HepG2 (cell line): Measurements from ENCODE around the gene UTP3. TPM values are rescaled to one million over a fixed set of nuclear protein-coding genes. Genes with fewer than 3 reads are reported as not detected.
A peak's percentile ranks its signal among the peaks of the same experiment; 100 is the strongest.

Experiments
- BCL6 ChIP-seq: IDR thresholded peaks from 2 replicates; pipeline ENCODE4 v1.6.1; 2016; ENCODE audit warnings: missing genetic modification reagents, missing compliant biosample characterization
- CEBPB ChIP-seq: IDR thresholded peaks from 2 replicates; pipeline ENCODE4 v1.6.1; 2011; ENCODE audit warnings: low read depth, low read length, improper control_type of control experiment, borderline replicate concordance
- DNMT1 ChIP-seq: sonication (generic); formaldehyde crosslinking; IDR thresholded peaks from 2 replicates; pipeline ENCODE4 v1.5.1; 2020; ENCODE audit warnings: mild to moderate bottlenecking, missing genetic modification reagents
- KAT8 ChIP-seq: IDR thresholded peaks from 2 replicates; pipeline ENCODE4 v1.6.1; 2016; ENCODE audit warnings: missing genetic modification reagents, missing compliant biosample characterization
- PRMT3 ChIP-seq: sonication (generic); formaldehyde crosslinking; IDR thresholded peaks from 2 replicates; pipeline ENCODE4 v1.8.1; 2022; ENCODE audit warnings: low read depth, mild to moderate bottlenecking, moderate library complexity, missing genetic modification reagents, borderline replicate concordance
- RARA ChIP-seq: IDR thresholded peaks from 2 replicates; pipeline ENCODE4 v1.6.1; 2016; ENCODE audit warnings: missing genetic modification reagents, missing compliant biosample characterization
- RBAK ChIP-seq: sonication (generic); formaldehyde crosslinking; IDR thresholded peaks from 2 replicates; pipeline ENCODE4 v1.5.1; 2020; ENCODE audit warnings: mild to moderate bottlenecking, missing genetic modification reagents
- REXO4 ChIP-seq: sonication (generic); formaldehyde crosslinking; IDR thresholded peaks from 2 replicates; pipeline ENCODE4 v1.8.0; 2022; ENCODE audit warnings: missing genetic modification reagents, mild to moderate bottlenecking, borderline replicate concordance
- SOX6 ChIP-seq, 2 experiments: fragments of 450-650 bp in 1 of 2; sonication (generic) in 1 of 2; formaldehyde crosslinking in 1 of 2; IDR thresholded peaks; 2 replicates each; pipeline versions ENCODE4 v1.4.0 to v1.6.1; 2017 to 2020; ENCODE audit warnings: antibody characterized with exemption in 1 of 2, mild to moderate bottlenecking in 1 of 2, missing genetic modification reagents in 1 of 2
- ZNF256 ChIP-seq: sonication (generic); formaldehyde crosslinking; conservative IDR thresholded peaks from 2 replicates; pipeline ENCODE4 v1.4.0; 2020; ENCODE audit warnings: missing genetic modification reagents
- ZNF543 ChIP-seq: sonication (generic); formaldehyde crosslinking; IDR thresholded peaks from 2 replicates; pipeline ENCODE4 v1.4.0; 2020; ENCODE audit warnings: mild to moderate bottlenecking, missing genetic modification reagents
- ZNF589 ChIP-seq: sonication (generic); formaldehyde crosslinking; conservative IDR thresholded peaks from 2 replicates; pipeline ENCODE4 v1.8.0; 2022; ENCODE audit warnings: mild to moderate bottlenecking, moderate library complexity, missing genetic modification reagents
- ZNF674 ChIP-seq: sonication (generic); formaldehyde crosslinking; IDR thresholded peaks from 2 replicates; pipeline ENCODE4 v1.5.0; 2020; ENCODE audit warnings: low read depth, mild to moderate bottlenecking, missing genetic modification reagents
- ZNF766 ChIP-seq: sonication (generic); formaldehyde crosslinking; IDR thresholded peaks from 2 replicates; pipeline ENCODE4 v1.5.0; 2020; ENCODE audit warnings: missing genetic modification reagents, borderline replicate concordance
- ZNF816 ChIP-seq: sonication (generic); formaldehyde crosslinking; IDR thresholded peaks from 2 replicates; pipeline ENCODE4 v1.8.0; 2022; ENCODE audit warnings: missing genetic modification reagents, mild to moderate bottlenecking, borderline replicate concordance
- polyA plus RNA-seq, 8 experiments: library from polyadenylated mRNA; depleted of rRNA in 3 of 8; stranded (reverse) in 7 of 8; unstranded in 1 of 8; fragments of >200 nt; fragmentation: Illumina TruSeq in 4 of 8; extraction: Trizol in 4 of 8; gene quantifications; 2 replicates each; pipeline versions ENCODE4 v1.2.1 to v1.2.3, GENCODE V29; 2011 to 2016; ENCODE audit warnings: low read depth in 4 of 8, missing spikeins in 1 of 8, mixed read lengths in 1 of 8; ENCODE audit not compliant: insufficient read depth in 1 of 8
- total RNA-seq, 5 experiments: library from RNA; depleted of rRNA; stranded (reverse); fragments of >200 nt; fragmentation: Illumina TruSeq; extraction: Trizol; gene quantifications; 2 replicates each; pipeline ENCODE4 v1.2.3, GENCODE V29; 2016; ENCODE audit warnings: low read depth in 1 of 5
- TF ChIP-seq, protein P1 (sequence below): sonication (generic); formaldehyde crosslinking; IDR thresholded peaks from 2 replicates; pipeline ENCODE4 v1.8.1; 2023; ENCODE audit warnings: mild to moderate bottlenecking, inconsistent platforms, moderate library complexity, missing genetic modification reagents, borderline replicate concordance
- TF ChIP-seq, protein P2 (sequence below): sonication (generic); formaldehyde crosslinking; IDR thresholded peaks from 2 replicates; pipeline ENCODE4 v1.4.0; 2020; ENCODE audit warnings: mild to moderate bottlenecking, missing genetic modification reagents, borderline replicate concordance
- TF ChIP-seq, protein P3 (sequence below): sonication (generic); formaldehyde crosslinking; IDR thresholded peaks from 2 replicates; pipeline ENCODE4 v1.4.0; 2020; ENCODE audit warnings: mild to moderate bottlenecking, missing genetic modification reagents
- TF ChIP-seq, protein P4 (sequence below): sonication (generic); formaldehyde crosslinking; IDR thresholded peaks from 2 replicates; pipeline ENCODE4 v1.8.0; 2022; ENCODE audit warnings: missing genetic modification reagents, mild to moderate bottlenecking, borderline replicate concordance
- TF ChIP-seq, protein P5 (sequence below): sonication (generic); formaldehyde crosslinking; IDR thresholded peaks from 2 replicates; pipeline ENCODE4 v1.8.1; 2022; ENCODE audit warnings: low read depth, mild to moderate bottlenecking, missing genetic modification reagents

The UTP3 gene
- total and polyA plus RNA-seq, 2 of the 13 experiments (the other 11 are each of a cell fraction or from before 2014, with no cell fraction given): 6.9 to 19.5 TPM

DNA sequence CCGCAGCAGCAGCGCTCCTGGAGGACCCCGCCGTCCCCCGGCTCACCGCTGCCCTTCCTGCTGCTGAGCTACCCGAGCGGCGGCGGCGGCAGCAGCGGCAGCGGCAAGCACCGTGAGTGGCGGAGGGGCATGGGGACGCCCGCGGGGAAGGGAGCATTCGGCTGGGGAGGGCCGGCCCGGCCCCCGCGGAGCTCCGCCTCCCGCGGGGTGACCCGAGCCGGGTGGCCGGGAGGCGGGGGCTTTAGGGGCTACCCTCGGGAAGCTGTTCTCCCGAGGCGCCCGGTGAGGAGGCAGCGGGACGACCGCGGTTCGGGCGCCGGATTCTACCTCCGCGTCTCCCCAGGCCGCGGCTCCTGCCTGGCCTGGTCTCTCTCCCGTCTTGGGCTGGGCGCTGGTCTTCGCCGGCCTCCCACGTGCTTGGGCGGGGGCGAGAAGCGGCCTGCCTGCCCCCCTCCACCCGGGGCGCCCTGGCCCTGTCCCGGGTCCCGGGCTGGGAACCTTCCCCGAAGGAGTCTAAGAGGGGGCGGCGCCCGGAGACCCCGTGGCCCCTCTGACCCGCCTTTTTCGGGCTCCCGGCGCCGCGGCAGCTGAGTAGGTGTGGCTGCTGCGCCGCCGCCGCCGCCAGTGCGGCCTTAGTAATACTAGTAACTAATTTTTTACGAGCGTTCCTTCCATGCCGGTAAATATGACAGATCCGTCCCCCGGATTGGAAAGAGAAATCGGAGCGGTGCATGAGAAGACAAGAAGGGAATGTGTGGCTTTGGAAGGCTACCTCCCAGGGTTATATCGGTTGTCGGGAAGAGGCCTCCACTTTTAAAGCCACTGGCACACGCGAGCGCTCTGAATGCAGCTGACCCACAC, 17.1 kb downstream of the UTP3 start (continued):
- TF ChIP-seq, protein P1, sequence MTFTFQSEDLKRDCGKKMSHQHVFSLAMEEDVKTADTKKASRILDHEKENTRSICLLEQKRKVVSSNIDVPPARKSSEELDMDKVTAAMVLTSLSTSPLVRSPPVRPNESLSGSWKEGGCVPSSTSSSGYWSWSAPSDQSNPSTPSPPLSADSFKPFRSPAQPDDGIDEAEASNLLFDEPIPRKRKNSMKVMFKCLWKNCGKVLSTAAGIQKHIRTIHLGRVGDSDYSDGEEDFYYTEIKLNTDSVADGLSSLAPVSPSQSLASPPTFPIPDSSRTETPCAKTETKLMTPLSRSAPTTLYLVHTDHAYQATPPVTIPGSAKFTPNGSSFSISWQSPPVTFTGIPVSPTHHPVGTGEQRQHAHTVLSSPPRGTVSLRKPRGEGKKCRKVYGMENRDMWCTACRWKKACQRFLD: no peak
- peak; percentile 66; the same call in 1 of the 2 replicates for TF ChIP-seq KAT8 (CRISPR knock-in tag)
- no peak for TF ChIP-seq ZNF256 (CRISPR knock-in tag)
- no peak for TF ChIP-seq SOX6 (IDR thresholded peaks at IDR 0.05)
- peak; percentile 57 for TF ChIP-seq SOX6 (CRISPR knock-in tag; IDR thresholded peaks at IDR 0.05)
- no peak for TF ChIP-seq PRMT3 (CRISPR knock-in tag)
- 0 out of 2 replicates have a peak, but pooled peaks have one; percentile 44 for TF ChIP-seq BCL6 (CRISPR knock-in tag)
- TF ChIP-seq DNMT1 (CRISPR knock-in tag): no peak
- TF ChIP-seq REXO4 (CRISPR knock-in tag): no peak
- TF ChIP-seq ZNF589 (CRISPR knock-in tag): no peak; the same call in 1 of the 2 replicates
- TF ChIP-seq, protein P2, sequence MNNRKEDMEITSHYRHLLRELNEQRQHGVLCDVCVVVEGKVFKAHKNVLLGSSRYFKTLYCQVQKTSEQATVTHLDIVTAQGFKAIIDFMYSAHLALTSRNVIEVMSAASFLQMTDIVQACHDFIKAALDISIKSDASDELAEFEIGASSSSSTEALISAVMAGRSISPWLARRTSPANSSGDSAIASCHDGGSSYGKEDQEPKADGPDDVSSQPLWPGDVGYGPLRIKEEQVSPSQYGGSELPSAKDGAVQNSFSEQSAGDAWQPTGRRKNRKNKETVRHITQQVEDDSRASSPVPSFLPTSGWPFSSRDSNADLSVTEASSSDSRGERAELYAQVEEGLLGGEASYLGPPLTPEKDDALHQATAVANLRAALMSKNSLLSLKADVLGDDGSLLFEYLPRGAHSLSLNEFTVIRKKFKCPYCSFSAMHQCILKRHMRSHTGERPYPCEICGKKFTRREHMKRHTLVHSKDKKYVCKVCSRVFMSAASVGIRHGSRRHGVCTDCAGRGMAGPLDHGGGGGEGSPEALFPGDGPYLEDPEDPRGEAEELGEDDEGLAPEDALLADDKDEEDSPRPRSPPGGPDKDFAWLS (CRISPR knock-in tag): no peak
- TF ChIP-seq ZNF543: no peak
- no peak for TF ChIP-seq CEBPB
- no peak for TF ChIP-seq RBAK (CRISPR knock-in tag)
- TF ChIP-seq, protein P3, sequence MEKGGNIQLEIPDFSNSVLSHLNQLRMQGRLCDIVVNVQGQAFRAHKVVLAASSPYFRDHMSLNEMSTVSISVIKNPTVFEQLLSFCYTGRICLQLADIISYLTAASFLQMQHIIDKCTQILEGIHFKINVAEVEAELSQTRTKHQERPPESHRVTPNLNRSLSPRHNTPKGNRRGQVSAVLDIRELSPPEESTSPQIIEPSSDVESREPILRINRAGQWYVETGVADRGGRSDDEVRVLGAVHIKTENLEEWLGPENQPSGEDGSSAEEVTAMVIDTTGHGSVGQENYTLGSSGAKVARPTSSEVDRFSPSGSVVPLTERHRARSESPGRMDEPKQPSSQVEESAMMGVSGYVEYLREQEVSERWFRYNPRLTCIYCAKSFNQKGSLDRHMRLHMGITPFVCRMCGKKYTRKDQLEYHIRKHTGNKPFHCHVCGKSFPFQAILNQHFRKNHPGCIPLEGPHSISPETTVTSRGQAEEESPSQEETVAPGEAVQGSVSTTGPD (CRISPR knock-in tag): no peak
- TF ChIP-seq ZNF816 (CRISPR knock-in tag): peak; percentile 75; the same call in 1 of the 2 replicates
- TF ChIP-seq, protein P4, sequence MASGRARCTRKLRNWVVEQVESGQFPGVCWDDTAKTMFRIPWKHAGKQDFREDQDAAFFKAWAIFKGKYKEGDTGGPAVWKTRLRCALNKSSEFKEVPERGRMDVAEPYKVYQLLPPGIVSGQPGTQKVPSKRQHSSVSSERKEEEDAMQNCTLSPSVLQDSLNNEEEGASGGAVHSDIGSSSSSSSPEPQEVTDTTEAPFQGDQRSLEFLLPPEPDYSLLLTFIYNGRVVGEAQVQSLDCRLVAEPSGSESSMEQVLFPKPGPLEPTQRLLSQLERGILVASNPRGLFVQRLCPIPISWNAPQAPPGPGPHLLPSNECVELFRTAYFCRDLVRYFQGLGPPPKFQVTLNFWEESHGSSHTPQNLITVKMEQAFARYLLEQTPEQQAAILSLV: peak; percentile 50; the same call in 1 of the 2 replicates
- TF ChIP-seq ZNF674 (CRISPR knock-in tag): no peak
- 0 out of 2 replicates have a peak, but pooled peaks have one; percentile 42 for TF ChIP-seq ZNF766 (CRISPR knock-in tag)
- TF ChIP-seq, protein P5, sequence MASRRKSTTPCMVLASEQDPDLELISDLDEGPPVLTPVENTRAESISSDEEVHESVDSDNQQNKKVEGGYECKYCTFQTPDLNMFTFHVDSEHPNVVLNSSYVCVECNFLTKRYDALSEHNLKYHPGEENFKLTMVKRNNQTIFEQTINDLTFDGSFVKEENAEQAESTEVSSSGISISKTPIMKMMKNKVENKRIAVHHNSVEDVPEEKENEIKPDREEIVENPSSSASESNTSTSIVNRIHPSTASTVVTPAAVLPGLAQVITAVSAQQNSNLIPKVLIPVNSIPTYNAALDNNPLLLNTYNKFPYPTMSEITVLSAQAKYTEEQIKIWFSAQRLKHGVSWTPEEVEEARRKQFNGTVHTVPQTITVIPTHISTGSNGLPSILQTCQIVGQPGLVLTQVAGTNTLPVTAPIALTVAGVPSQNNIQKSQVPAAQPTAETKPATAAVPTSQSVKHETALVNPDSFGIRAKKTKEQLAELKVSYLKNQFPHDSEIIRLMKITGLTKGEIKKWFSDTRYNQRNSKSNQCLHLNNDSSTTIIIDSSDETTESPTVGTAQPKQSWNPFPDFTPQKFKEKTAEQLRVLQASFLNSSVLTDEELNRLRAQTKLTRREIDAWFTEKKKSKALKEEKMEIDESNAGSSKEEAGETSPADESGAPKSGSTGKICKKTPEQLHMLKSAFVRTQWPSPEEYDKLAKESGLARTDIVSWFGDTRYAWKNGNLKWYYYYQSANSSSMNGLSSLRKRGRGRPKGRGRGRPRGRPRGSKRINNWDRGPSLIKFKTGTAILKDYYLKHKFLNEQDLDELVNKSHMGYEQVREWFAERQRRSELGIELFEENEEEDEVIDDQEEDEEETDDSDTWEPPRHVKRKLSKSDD: no peak
- no peak for TF ChIP-seq RARA (CRISPR knock-in tag)
